HepG2 (cell line): ENCODE results near the gene SLC10A2. TPM values are rescaled to one million over a fixed set of nuclear protein-coding genes. Genes with fewer than 3 reads are reported as not detected.

ENCODE experiments used
- ATAC-seq: fragments of 200-7000 bp; cut with Tn5 transposase; 3 replicates; pipeline ENCODE4 v1.9.1; 2020; ENCODE audit warnings: mild to moderate bottlenecking, moderate library complexity
- BruUV-seq: library from RNA; stranded (reverse); fragments of 400-500 nt; replicated peaks from 2 replicates; lab custom pipeline; 2021; lab: Mats Ljungman, UMichigan
- CTCF ChIA-PET: fragments of 300-600 bp; formaldehyde crosslinking; extraction: SDS; loops from one replicate; lab custom pipeline; 2021; ENCODE audit warnings: low total read pairs, inconsistent platforms, low intra/inter-chr PET ratio; lab: Yijun Ruan, JAX
- POLR2A ChIA-PET: fragments of 350-600 bp; sonication (Branson Sonifier 250); formaldehyde crosslinking; loops from one replicate; lab custom pipeline; 2020; ENCODE audit warnings: antibody characterized with exemption, inconsistent platforms; lab: Yijun Ruan, JAX
- DNase-seq: peaks from one replicate; pipeline ENCODE4 v3.0.0-alpha.2; 2015; ENCODE audit warnings: low spot score
- FAIRE-seq: peaks from 3 replicates; lab custom pipeline; 2011; peaks lifted over from hg19 to GRCh38; lab: Jason Lieb, UNC
- H2AFZ ChIP-seq: one replicate; pipeline ENCODE4 v1.6.1; 2011; ENCODE audit warnings: low read length, inconsistent platforms
- H3K27ac ChIP-seq: fragments of 300-600 bp; 3 replicates; pipeline ENCODE4 v1.8.0; 2011; ENCODE audit warnings: mixed run types, mild to moderate bottlenecking, mixed read lengths, low read length, inconsistent platforms; ENCODE audit not compliant: insufficient read depth; ENCODE audit errors: extremely low read length
- H3K27me3 ChIP-seq, 2 experiments: fragments of 200-600 bp in 1 of 2; 2 replicates in 1 of 2; 3 replicates in 1 of 2; pipeline versions ENCODE4 v1.6.0 to v1.8.0; 2011; ENCODE audit warnings: low read length in 2 of 2, mild to moderate bottlenecking in 2 of 2, moderate library complexity in 2 of 2, inconsistent platforms in 1 of 2; ENCODE audit not compliant: insufficient read depth in 2 of 2, control insufficient read depth in 1 of 2
- H3K36me3 ChIP-seq, 2 experiments: fragments of 200-600 bp in 1 of 2; replicated peaks in 1 of 2; 2 replicates in 1 of 2; 3 replicates in 1 of 2; pipeline versions ENCODE4 v1.5.1 to v1.8.0; 2011; ENCODE audit warnings: low read length in 2 of 2, inconsistent platforms in 1 of 2; ENCODE audit not compliant: insufficient read depth in 2 of 2, control insufficient read depth in 1 of 2
- H3K4me1 ChIP-seq: 2 replicates; pipeline ENCODE4 v1.5.1; 2012; ENCODE audit warnings: low read length, inconsistent platforms; ENCODE audit not compliant: insufficient read depth
- H3K4me2 ChIP-seq: 2 replicates; pipeline ENCODE4 v1.6.0; 2011; ENCODE audit warnings: low read depth, low read length, inconsistent platforms
- H3K4me3 ChIP-seq, 3 experiments: fragments of 200-600 bp in 1 of 3; sonication (generic), shearing (Covaris generic) in 1 of 3; replicated peaks in 1 of 3; 2 replicates each; pipeline ENCODE4 v1.5.1; 2011 to 2016; ENCODE audit warnings: low read length in 3 of 3, inconsistent platforms in 2 of 3, low read depth in 2 of 3, mild to moderate bottlenecking in 2 of 3, control low read depth in 1 of 3, mixed read lengths in 1 of 3; ENCODE audit not compliant: insufficient read depth in 1 of 3
- H3K79me2 ChIP-seq: one replicate; pipeline ENCODE4 v1.6.1; 2011; ENCODE audit warnings: low read length, inconsistent platforms; ENCODE audit not compliant: insufficient read depth
- H3K9ac ChIP-seq: 2 replicates; pipeline ENCODE4 v1.6.0; 2011; ENCODE audit warnings: mild to moderate bottlenecking, low read depth, low read length, inconsistent platforms; ENCODE audit not compliant: insufficient read depth
- H3K9me3 ChIP-seq: 2 replicates; pipeline ENCODE4 v1.5.1; 2012; ENCODE audit warnings: mild to moderate bottlenecking, low read length
- H4K20me1 ChIP-seq: 2 replicates; pipeline ENCODE4 v1.6.0; 2011; ENCODE audit warnings: inconsistent platforms, mild to moderate bottlenecking, low read length, moderate library complexity; ENCODE audit not compliant: insufficient read depth
- ATAD3A ChIP-seq: sonication (generic); formaldehyde crosslinking; IDR thresholded peaks from 2 replicates; pipeline ENCODE4 v1.4.0; 2020; ENCODE audit warnings: missing genetic modification reagents
- BORCS8-MEF2B ChIP-seq: sonication (generic); formaldehyde crosslinking; IDR thresholded peaks from 2 replicates; pipeline ENCODE4 v1.8.0; 2022; ENCODE audit warnings: mild to moderate bottlenecking, missing genetic modification reagents
- CBFB ChIP-seq: sonication (generic); formaldehyde crosslinking; IDR thresholded peaks from 2 replicates; pipeline ENCODE4 v1.4.0; 2020; ENCODE audit warnings: missing genetic modification reagents
- DNMT3B ChIP-seq: conservative IDR thresholded peaks from 2 replicates; pipeline ENCODE4 v1.6.1; 2016; ENCODE audit warnings: missing biosample characterization, control low read depth
- GTF3A ChIP-seq: sonication (generic); formaldehyde crosslinking; conservative IDR thresholded peaks from 2 replicates; pipeline ENCODE4 v1.4.0; 2020; ENCODE audit warnings: mild to moderate bottlenecking, missing genetic modification reagents
- KLF9 ChIP-seq: IDR thresholded peaks from 2 replicates; pipeline ENCODE4 v1.6.1; 2016; ENCODE audit warnings: low read depth
- NFRKB ChIP-seq: fragments of 450-650 bp; IDR thresholded peaks from 2 replicates; pipeline ENCODE4 v1.6.1; 2017
- SALL2 ChIP-seq: sonication (generic); formaldehyde crosslinking; IDR thresholded peaks from 2 replicates; pipeline ENCODE4 v1.8.1; 2023; ENCODE audit warnings: mild to moderate bottlenecking, missing genetic modification reagents, inconsistent platforms
- TRIM22 ChIP-seq: fragments of 450-650 bp; IDR thresholded peaks from 2 replicates; pipeline ENCODE4 v1.6.1; 2017
- ZBTB34 ChIP-seq: sonication (generic); formaldehyde crosslinking; IDR thresholded peaks from 2 replicates; pipeline ENCODE4 v1.8.0; 2022; ENCODE audit warnings: mild to moderate bottlenecking, missing genetic modification reagents
- ZNF251 ChIP-seq: sonication (generic); formaldehyde crosslinking; IDR thresholded peaks from 2 replicates; pipeline ENCODE4 v1.9.0; 2021; ENCODE audit warnings: mild to moderate bottlenecking, missing genetic modification reagents
- ZNF30 ChIP-seq: sonication (generic); formaldehyde crosslinking; IDR thresholded peaks from 2 replicates; pipeline ENCODE4 v1.5.0; 2020; ENCODE audit warnings: mild to moderate bottlenecking, missing genetic modification reagents
- ZNF382 ChIP-seq: sonication (generic); formaldehyde crosslinking; IDR thresholded peaks from 2 replicates; pipeline ENCODE4 v1.5.0; 2020; ENCODE audit warnings: missing genetic modification reagents, mild to moderate bottlenecking, borderline replicate concordance
- ZNF569 ChIP-seq: sonication (generic); formaldehyde crosslinking; IDR thresholded peaks from 2 replicates; pipeline ENCODE4 v1.5.0; 2020; ENCODE audit warnings: mild to moderate bottlenecking, missing genetic modification reagents, moderate library complexity, borderline replicate concordance
- ZNF619 ChIP-seq: sonication (generic); formaldehyde crosslinking; IDR thresholded peaks from 2 replicates; pipeline ENCODE4 v1.4.0; 2020; ENCODE audit warnings: mild to moderate bottlenecking, missing genetic modification reagents
- ZNF772 ChIP-seq: sonication (generic); formaldehyde crosslinking; IDR thresholded peaks from 2 replicates; pipeline ENCODE4 v1.5.0; 2020; ENCODE audit warnings: mild to moderate bottlenecking, missing genetic modification reagents
- ZNF775 ChIP-seq: sonication (generic); formaldehyde crosslinking; IDR thresholded peaks from 2 replicates; pipeline ENCODE4 v1.4.0; 2020; ENCODE audit warnings: missing genetic modification reagents, mild to moderate bottlenecking, moderate library complexity, borderline replicate concordance
- WGBS: methylation state at CpG from one replicate; pipeline ENCODE4 v1.1.6; 2017; ENCODE audit warnings: low lambda C conversion rate; 5-methylcytosine and 5-hydroxymethylcytosine counted together
- in situ Hi-C: cut with HindIII; loops from 2 replicates; pipeline ENCODE4 v1.10.0; 2017; ENCODE audit warnings: low pct_unique_long_range_greater_than_20kb; ENCODE audit not compliant: extremely low pct_ligation_motif_present
- intact Hi-C: fragments of 100-400 bp; cut with micrococcal nuclease; formaldehyde crosslinking; loops from one replicate; pipeline ENCODE4 v1.10.0; 2022; ENCODE audit not compliant: unreplicated experiment
- polyA plus RNA-seq, 8 experiments: library from polyadenylated mRNA; depleted of rRNA in 3 of 8; stranded (reverse) in 7 of 8; unstranded in 1 of 8; fragments of >200 nt; fragmentation: Illumina TruSeq in 4 of 8; extraction: Trizol in 4 of 8; gene quantifications; 2 replicates each; pipeline versions ENCODE4 v1.2.1 to v1.2.3, GENCODE V29; 2011 to 2016; ENCODE audit warnings: low read depth in 4 of 8, missing spikeins in 1 of 8, mixed read lengths in 1 of 8; ENCODE audit not compliant: insufficient read depth in 1 of 8
- total RNA-seq, 5 experiments: library from RNA; depleted of rRNA; stranded (reverse); fragments of >200 nt; fragmentation: Illumina TruSeq; extraction: Trizol; gene quantifications; 2 replicates each; pipeline ENCODE4 v1.2.3, GENCODE V29; 2016; ENCODE audit warnings: low read depth in 1 of 5
- TF ChIP-seq, protein P1 (sequence below): sonication (generic); formaldehyde crosslinking; conservative IDR thresholded peaks from 2 replicates; pipeline ENCODE4 v1.4.0; 2020; ENCODE audit warnings: missing genetic modification reagents
- TF ChIP-seq, protein P2 (sequence below): sonication (generic); formaldehyde crosslinking; IDR thresholded peaks from 2 replicates; pipeline ENCODE4 v1.4.0; 2020; ENCODE audit warnings: missing genetic modification reagents

The SLC10A2 gene
- total and polyA plus RNA-seq, 2 of the 13 experiments (the other 11 are each of a cell fraction or from before 2014, with no cell fraction given): not detected

- TF ChIP-seq ZNF251 (CRISPR knock-in tag) (no peak), NFRKB (no peak), CBFB (CRISPR knock-in tag) (no peak), ZNF775 (no peak)
Measured at GRCh38 chr13:103018556-103018955, 47.7 kb downstream of the SLC10A2 start (continued).

GRCh38 chr13:103012646-103013045 lies 53.6 kb downstream of the SLC10A2 start:
- 6% methylated on average over 3 of the region's 3 CpGs for WGBS
- FAIRE-seq (no peak), ATAC-seq (no peak)
- Histone ChIP-seq H3K4me1 (no peaks in the 10 kb centered on the region), H2AFZ (no peak overlapping the region), H3K79me2 (no peaks in the 10 kb centered on the region), H3K36me3 (no peaks in the 10 kb centered on the region), H3K27me3 (no peaks in the 10 kb centered on the region)
- no TSS peak for BruUV-seq
- in situ Hi-C loops: no loop called here
- TF ChIP-seq ZNF569 (no peak), GTF3A (CRISPR knock-in tag) (no peak), ZNF772 (CRISPR knock-in tag) (no peak), BORCS8-MEF2B (CRISPR knock-in tag) (no peak), DNMT3B (CRISPR knock-in tag) (no peak), TRIM22 (no peak), ZNF30 (CRISPR knock-in tag) (no peak), SALL2 (no peak), KLF9 (no peak), ZNF619 (CRISPR knock-in tag) (no peak), ZBTB34 (CRISPR knock-in tag) (no peak), ZNF382 (CRISPR knock-in tag) (no peak), ATAD3A (CRISPR knock-in tag) (no peak)
- TF ChIP-seq, protein P1, sequence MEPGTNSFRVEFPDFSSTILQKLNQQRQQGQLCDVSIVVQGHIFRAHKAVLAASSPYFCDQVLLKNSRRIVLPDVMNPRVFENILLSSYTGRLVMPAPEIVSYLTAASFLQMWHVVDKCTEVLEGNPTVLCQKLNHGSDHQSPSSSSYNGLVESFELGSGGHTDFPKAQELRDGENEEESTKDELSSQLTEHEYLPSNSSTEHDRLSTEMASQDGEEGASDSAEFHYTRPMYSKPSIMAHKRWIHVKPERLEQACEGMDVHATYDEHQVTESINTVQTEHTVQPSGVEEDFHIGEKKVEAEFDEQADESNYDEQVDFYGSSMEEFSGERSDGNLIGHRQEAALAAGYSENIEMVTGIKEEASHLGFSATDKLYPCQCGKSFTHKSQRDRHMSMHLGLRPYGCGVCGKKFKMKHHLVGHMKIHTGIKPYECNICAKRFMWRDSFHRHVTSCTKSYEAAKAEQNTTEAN: no peak
- TF ChIP-seq, protein P2, sequence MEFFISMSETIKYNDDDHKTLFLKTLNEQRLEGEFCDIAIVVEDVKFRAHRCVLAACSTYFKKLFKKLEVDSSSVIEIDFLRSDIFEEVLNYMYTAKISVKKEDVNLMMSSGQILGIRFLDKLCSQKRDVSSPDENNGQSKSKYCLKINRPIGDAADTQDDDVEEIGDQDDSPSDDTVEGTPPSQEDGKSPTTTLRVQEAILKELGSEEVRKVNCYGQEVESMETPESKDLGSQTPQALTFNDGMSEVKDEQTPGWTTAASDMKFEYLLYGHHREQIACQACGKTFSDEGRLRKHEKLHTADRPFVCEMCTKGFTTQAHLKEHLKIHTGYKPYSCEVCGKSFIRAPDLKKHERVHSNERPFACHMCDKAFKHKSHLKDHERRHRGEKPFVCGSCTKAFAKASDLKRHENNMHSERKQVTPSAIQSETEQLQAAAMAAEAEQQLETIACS: no peak
- TF ChIP-seq, all 625 proteins: peak for 0
- intact Hi-C loops: no loop called here
- ChIA-PET CTCF (no interaction called here), POLR2A (no interaction called here)
- DNase-seq: no peak
- H3K4me2 ChIP-seq: no peak overlapping the region
- H3K9me3 ChIP-seq: no peaks in the 10 kb centered on the region
- no peaks in the 10 kb centered on the region for H4K20me1 ChIP-seq
- H3K4me3 ChIP-seq: no peak overlapping the region
- H3K9ac ChIP-seq: no peak overlapping the region
- no peak overlapping the region for H3K27ac ChIP-seq
